Esophagus muscularis mucosa (tissue), 3 donors: ENCODE data around the gene KIRREL3.

Source experiments
- CTCF ChIP-seq, 3 experiments: fragments of 200-600 bp in 2 of 3; fragments of 450-650 bp in 1 of 3; sonication (generic) in 2 of 3; IDR thresholded peaks; one replicate each; pipeline ENCODE4 v1.5.1; 2017 to 2019; ENCODE audit warnings: antibody characterized with exemption in 3 of 3, mild to moderate bottlenecking in 2 of 3, moderate library complexity in 1 of 3
- POLR2A ChIP-seq: fragments of 450-650 bp; IDR thresholded peaks from one replicate; pipeline ENCODE4 v1.6.1; 2017; ENCODE audit warnings: antibody characterized with exemption, moderate library complexity, mild to moderate bottlenecking, low read depth

- TF ChIP-seq CTCF (IDR thresholded peaks at IDR 0.05) (no peak), POLR2A (no peak)
Measured at GRCh38 chr11:126791446-126791845, 209.1 kb downstream of the KIRREL3 start.
